Activated CD4-positive, alpha-beta T cell treated with anti-CD3 and anti-CD28 coated beads, Interleukin-2, amount 50 U/mL, for 24 hours (primary cell): ENCODE measurements around the gene APEX1.
"Not testable (repeated sequence)": the region's sequence is repeated elsewhere in the genome, so short reads cannot be mapped to it uniquely, and the experiment has no call there.

Experiments used
- DNase-seq, 2 donors: peaks; one replicate each; pipeline ENCODE4 v3.0.0-alpha.2; 2020; ENCODE audit warnings: low read depth in 1 of 2, low spot score in 1 of 2

Gene APEX1

DNA sequence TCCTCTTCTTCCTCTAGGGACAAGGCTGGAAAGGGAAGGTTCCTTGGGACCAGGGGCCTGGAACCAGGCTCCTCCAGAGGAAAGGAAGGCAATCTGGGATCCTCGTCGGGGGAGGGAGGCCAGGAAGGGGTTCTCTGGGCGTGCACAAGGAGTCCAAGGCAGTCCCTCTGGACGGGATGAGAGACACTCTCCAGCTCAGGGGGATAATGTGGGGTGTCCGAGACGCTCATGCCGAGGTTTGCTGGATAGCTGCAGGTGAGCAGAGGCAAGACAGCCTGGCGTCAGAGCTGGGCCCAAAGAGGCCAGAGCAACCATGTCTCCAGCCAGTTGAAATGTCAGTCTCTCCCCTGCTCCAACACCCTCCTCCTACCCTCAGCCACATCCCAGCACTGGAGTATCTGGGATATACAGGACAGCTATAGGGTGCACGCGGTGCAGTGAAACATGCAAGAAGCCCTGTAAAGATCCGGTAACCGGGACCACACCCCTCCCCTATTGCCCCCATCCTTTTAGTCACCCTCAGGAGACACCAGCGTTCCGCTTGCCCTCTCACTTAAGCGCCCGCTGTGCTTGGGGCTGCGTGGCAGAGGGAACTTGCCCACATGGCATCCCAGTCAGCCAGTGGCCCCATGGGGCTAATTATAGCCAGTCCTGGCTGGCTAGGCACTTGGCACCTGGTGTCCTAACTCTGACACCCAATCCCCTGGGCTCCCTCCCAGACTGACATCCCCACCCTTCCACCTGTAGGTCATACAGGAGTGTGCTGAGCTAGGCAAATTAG is 19.3 kb upstream of the APEX1 start, which contains the start of gene KLHL33:
Gene KLHL33 (minus strand): TSS at position 585 of the 781 bp plus-strand sequence. CDS start 355 bp downstream, at position 230.
- no peak for DNase-seq

DNA sequence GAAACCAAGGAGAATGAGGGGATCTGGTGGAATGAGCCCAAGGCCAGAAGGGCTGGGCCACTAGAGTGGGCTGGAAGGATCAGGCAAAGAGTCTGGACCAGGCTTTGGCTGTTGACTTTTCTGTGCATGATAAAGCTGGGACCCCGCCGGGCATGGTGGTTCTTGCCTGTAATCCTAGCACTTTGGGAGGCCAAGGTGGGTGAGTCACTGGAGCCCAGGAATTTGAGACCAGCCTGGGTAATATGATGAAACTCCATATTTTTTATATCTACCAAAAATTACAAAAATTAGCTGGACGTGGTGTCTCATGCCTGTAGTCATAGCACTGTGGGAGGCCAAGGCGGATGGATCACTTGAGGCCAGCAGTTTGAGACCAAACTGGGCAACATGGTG is 18.7 kb upstream of the APEX1 start:
- DNase-seq: no peak

DNA sequence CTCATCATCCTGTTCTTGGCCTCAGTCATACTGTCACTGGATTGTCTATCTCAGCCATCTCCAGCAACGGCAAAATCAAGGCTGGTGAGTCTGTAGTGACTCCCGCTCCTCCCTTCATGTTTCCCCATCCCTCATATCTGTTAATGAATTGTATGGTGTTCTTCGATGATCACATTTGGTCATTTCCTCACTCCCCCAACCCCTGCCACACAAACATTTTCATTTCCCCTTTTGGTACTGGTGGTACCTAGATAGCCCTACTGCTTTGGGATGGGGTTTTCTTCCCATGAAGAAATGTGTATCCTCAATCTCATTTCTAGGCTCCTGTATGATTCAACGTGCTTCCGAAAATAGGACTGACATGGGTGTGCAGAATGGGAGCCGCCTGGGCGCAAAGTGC is 16.4 kb upstream of the APEX1 start:
- no peak for DNase-seq

DNA sequence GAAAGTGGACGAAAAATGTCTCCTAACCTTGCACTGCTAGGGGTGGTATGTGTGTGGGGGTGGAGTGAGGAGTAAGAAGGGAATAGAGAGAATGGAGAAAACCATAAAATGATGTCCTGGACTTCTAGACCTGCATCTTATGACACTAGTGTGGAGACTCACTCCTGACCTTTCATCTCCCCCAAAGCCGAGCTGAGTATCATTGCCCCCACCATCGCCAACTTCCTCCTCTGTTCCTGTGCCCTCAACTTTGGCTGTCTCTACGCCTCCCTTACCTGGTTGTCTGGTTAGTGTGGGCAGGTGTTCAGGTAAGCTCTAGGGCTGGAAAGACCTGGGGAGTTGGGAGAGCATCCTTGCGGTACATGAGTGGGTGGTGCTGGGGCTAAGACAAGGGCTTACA is 14.6 kb upstream of the APEX1 start:
- DNase-seq: no peak

DNA sequence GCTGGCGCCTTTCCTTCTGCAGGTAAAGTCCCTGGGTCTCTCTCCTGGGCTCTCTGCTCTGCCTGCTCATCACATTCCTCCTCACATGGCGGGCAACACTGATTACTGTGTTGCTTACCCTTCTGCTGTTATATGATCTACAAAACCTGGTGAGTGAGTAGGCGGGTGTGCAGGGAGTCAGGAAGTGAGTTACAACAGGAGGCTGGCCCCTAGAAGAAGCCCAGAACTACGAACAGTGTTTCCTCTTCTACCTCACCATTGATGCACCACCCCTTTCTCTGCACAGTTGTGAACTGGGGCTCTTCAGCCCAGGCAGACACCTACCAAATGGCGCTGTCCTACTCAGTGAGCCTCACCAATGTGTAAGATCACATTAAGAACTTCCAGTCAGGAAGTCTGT is 14.1 kb upstream of the APEX1 start:
- peak in 1 of 2 donors; percentile 23 for DNase-seq

DNA sequence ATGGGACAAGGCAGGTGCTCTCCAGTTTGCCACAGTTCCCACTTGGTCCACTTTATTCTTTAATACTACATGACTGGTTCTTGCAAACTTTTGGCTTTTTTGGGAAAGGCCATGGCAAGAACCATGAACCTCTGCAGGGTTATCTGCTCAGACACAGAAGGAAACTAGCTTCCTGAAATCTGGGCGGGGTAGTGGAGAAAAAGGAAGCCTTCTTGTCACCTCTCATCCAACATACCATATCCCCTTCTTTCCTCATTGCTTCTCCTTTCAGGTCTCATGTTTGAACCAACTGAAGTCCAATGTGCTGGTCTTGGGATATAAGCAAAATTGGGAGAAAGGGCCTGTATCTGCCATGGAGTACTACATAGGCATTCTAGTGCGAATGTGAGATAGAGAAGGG is 13.6 kb upstream of the APEX1 start:
- no peak for DNase-seq

DNA sequence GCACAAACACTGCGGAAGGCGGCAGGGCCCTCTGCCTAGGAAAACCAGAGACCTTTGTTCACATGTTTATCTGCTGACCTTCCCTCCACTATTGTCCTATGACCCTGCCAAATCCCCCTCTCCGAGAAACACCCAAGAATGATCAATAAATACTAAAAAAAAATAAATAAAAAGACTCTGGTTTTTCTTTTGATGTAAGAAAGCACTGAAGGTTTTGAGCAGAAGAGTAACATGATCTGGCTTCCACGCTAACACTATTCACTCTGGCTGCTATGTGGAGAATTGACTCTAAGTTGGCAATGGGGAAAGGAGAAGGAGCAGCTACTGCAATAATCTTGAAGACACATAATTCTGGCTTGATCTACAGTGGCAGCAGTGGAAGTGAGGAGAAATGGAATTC is 11.4 kb upstream of the APEX1 start:
- DNase-seq: not testable (repeated sequence)

DNA sequence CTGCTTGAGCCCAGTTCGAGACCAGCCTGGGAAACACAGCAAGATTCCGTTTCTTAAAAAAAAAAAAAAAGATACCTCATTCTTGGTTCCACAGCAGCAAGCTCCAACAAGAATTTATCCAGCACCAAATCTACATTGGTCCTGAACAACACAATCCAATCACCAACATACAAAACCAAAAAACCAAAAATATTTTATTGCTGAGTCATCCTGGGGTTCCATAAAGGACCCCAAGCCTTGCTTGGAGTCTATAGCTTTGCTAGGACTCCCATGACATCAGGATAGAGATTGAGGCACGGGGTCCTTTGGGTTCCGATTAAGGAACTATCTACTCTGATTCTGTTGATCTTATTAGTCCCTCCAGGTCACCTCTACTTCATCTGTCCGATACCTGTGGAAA is 8.1 kb upstream of the APEX1 start:
- no peak for DNase-seq

DNA sequence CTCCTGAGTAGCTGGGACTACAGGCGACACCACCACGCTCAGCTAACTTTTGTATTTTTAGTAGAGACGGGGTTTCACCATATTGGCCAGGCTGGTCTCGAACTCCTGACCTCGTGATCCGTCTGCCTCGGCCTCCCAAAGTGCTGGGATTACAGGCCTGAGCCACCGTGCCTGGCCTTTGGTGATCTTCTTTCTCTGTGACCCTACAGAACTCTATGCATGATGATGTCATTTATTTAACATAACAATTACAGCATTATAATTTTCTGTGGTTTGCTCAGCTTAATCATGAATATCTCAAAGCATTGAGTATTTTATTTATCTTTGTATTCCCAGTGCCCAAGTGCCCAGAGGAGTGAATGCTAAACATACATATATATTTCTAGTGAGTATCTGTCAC is 2.2 kb upstream of the APEX1 start:
- DNase-seq: not testable (repeated sequence)

DNA sequence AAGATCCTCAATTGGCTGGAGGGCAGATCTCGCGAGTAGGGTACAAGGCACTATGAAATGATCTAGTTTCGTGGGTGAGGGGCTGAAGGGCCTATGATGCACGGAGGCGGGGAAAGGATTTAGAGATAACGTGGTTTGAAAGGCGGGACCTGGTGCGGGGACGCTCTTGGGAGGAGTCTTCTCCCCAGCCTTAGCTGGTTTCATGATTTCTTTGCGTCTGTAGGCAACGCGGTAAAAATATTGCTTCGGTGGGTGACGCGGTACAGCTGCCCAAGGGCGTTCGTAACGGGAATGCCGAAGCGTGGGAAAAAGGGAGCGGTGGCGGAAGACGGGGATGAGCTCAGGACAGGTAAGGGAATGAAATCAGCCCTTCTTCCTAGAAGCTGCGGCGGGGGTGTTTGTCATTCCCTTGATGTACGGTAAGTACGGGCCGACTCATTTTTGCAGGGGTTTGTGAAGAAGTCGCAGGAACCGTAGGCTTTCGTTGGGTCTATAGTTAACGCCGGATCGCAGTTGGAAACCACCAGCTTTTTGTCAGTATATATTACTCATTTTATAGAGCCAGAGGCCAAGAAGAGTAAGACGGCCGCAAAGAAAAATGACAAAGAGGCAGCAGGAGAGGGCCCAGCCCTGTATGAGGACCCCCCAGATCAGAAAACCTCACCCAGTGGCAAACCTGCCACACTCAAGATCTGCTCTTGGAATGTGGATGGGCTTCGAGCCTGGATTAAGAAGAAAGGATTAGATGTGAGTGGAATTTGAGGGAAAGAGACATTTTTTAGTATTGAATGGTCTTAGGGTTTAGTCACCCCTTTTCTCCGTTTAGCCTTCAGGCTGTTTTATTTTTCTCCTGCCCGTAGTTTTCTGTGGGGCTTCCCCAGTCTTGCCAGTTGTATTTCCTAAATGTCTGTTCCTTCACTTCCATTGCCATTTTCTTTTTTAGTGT is 602 bp downstream of the APEX1 start:
- no peak for DNase-seq

DNA sequence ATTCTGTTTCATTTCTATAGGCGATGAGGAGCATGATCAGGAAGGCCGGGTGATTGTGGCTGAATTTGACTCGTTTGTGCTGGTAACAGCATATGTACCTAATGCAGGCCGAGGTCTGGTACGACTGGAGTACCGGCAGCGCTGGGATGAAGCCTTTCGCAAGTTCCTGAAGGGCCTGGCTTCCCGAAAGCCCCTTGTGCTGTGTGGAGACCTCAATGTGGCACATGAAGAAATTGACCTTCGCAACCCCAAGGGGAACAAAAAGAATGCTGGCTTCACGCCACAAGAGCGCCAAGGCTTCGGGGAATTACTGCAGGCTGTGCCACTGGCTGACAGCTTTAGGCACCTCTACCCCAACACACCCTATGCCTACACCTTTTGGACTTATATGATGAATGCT is 1.9 kb downstream of the APEX1 start:
- no peak for DNase-seq

DNA sequence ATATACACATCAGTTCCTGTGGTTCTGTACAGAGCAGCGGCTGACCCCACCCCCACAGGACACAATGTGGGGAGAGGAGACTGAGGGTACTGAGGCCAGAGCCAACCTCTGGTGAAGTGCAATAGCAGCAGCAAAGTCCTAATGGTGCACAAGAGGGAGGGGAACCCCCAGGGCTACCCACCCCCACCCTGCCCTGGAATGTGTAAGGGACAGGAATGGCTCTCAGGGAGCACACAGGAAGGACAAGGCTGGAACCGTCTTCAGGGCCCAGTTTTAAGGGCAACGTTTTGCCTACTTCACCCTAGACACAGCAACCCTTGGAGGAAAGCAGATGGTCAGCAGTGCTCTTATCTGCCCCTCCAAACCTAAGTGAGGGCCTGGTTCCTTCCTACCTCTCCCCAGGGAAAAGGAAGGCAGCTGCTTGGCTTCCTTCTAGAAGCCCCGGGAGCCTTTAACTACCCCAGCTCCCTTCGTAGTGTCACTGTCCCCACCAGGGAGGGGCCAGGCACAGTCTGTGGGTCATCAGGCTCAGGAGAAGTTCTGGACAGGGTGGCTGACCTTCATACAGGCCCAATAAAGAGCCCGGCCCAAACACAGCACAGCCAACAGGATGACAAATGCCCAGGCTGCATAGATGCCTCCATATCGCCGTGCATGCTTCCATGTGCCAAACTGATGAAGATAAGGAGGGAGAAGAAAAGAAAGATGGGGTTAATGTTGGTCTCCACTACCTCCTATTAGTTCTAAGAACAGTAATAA is 3.2 kb downstream of the APEX1 start:
- no peak for DNase-seq

DNA sequence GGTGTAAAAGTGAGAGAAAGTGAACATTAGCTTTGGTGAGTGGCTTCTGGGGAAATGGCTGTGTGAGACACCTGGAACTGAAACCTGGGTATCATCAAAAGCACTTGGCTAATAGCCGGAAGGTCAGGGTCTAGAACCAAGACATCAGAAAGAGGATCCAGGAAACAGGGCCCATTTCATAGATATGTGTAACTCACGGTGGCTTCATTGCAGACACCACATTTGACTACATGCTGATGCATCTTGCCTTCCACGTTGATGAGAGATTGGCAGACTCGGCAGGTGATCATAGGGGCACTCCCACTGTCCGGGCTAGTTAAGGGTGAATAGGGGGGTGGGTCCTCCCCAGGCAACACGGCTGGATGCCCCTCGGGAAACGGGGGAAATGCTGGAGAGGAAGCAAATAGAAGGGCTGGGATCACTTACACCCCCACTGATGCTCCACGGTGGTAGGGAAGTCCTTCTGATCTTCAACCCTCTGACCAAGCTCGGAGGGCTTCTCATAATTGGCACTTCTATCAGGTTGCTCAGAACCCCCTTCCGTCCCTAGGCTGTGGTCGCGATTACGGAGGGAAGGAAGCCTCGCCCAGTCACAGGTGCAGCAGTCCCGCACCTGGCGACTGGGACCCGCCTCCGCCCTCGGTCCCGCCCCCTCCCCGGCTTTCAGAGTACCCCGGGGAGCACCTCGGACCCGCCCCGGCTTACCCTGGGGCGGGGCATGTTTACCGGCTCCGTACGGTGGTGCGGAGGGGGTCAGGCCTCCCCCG is 5.6 kb downstream of the APEX1 start:
- DNase-seq: peak in 1 of 2 donors; percentile 17

DNA sequence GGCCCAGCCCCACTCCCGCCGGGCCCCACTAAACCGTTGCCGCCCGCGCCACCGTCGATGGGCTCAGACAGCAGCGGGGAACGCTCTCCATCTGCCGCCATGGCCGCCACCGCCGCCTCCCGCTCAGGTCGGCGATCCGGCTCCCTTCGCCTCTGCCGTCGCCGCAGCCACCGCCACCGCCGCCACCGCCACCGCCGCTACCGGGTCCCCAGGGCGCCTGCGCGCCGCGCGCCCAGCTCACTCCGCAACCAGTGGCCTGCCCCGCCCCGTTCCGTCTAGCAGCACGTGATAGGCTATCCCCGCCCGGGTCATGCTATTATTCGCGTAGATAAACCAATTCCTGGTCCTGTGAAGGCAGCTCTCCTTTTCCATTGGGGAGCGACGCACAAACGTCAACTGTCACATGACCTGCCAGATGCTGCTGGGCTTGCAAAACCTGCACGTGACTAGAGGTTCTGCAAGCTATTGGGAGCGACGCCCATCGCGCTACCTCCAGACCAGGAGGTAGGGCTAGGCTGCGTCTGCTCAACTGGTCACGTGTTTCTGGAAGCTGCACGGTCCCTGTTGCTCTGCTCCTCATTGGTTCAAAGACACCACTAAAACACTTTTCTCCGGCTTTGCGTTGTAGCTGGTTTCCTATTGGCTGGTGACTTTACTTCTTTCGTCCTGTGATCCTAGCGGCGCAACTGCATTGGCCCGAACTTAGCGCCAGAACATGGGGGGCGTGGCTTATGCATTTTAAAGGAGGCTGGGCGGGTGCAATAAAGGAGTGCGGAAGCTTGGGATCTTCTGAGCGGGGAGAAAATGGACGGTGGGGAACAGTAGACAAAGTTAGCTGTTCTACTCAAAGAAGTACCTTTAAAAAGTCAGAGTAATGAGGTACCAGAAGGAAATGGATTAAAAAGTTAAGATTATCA is 6.5 kb downstream of the APEX1 start, which contains the start of gene PIP4P1:
Gene PIP4P1 (minus strand): TSS at position 210 of the 917 bp plus-strand sequence. CDS start 109 bp downstream, at position 101.
- DNase-seq: peak; percentile 93 to 98

DNA sequence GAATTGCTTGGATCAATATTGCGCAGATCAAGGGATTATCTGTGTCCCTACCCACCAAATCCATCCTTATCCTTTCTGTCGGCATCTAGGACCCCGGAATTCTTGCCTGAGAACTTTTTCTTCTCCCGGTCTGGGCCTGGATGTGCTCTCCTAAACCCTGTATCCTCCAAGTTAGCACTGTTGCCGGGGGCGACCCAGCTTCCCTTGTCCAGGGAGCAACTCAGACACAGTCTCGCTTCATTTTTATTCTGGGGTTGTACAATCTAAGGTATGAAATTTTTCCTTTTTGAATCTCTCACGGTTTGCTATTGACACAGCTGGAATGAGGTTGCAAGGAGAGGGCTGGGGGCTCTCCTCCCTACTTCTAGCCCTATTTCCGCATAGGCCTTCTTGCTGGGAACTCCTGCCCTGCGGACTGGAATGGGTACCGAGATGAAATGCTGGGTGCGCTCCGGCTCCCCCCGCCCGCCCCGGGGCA is 13.8 kb downstream of the APEX1 start:
- DNase-seq: no peak

DNA sequence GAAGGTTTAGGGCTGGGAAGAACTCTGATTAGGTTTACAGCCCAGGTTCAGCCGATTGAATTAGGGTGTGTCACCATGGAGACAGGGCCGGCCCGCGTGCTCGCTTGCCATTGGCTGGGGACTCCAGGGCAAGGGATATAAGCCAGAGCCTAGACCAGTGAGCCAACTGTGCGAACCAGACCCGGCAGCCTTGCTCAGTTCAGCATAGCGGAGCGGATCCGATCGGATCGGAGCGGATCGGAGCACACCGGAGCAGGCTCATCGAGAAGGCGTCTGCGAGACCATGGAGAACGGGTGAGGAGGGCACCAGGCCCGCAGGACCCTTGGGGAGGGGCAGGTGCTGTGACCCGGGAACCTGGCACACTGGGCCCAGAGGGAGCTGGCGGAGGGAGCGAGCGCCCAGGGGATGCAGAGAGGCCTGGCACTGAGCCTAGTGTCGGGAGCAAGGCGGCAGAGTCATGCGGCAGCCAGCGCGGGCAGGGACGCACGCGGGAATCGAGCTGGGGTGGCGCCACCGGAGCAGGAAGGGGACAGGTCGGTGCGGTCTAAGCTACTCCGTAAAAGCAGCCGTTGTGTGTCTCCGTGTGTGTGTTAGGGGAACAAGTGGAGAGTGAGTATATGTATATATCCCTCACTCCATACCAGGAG is 14.3 kb downstream of the APEX1 start, which contains the start of gene PNP:
Gene PNP (plus strand): TSS at position 165 of the 648 bp plus-strand sequence. CDS start 119 bp downstream, at position 284.
- DNase-seq: peak; percentile 82 to 89

DNA sequence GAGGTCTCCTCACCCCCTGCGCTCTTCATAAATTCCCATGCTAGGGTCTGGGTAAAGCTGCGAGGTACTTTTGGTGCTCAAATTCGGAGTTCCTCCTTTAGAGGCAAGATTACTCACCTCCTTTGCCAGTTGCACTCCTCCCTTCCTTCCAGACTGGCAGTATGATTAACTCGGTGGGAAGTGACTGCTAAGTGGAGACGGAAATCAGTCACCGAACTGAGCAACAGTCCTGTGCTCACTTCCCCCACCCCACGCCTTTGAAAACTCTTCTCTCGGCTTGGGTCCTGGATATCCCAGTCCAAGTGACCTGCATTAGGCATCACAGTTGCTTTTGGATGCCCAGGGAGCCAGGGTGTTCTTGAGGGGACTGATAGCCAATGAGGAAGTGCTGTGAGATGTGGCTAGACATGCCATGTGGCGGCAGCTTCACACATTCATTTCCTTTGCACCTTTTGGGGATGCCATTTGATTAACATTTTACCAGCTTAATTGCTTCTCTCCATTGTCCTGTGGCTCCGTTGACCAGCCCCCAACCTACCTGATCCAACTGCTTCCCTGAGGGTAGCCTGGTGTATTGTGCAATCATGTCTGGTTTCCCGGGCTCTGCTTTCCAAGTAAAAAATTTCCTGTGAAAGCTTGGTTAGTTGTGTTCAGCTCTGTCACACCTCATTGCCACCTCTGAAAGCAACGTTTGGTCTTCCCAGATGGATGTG is 15.0 kb downstream of the APEX1 start:
- DNase-seq: peak; percentile 40 to 75

DNA sequence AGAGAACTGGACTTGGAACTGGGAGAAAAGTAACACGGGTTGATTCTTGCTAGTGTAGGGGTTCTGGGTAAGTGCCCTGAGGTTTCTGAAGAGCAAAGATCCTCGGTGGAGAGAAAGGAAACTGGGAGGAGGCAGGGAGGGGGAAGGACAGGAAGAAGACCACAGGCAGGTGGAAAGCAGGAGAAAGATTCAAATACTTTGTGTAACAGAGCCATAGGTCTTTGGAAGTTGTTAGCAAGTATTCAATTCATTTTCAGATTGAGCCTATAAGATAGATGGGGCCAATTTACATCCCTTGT is 15.5 kb downstream of the APEX1 start:
- DNase-seq: no peak
